Kidney (tissue), 14 donors: Measurements from ENCODE around the gene DUSP15. TPM values are rescaled to one million over a fixed set of nuclear protein-coding genes. Genes with fewer than 3 reads are reported as not detected.
"Not testable (repeated sequence)": the region's sequence is repeated elsewhere in the genome, so short reads cannot be mapped to it uniquely, and the experiment has no call there.

Experiments used
- DNase-seq, 5 donors: peaks; one replicate each; pipeline ENCODE4 v3.0.0-alpha.2; 2013 to 2020
- FAIRE-seq: peaks from 2 replicates; lab custom pipeline; 2012; peaks lifted over from hg19 to GRCh38; lab: Jason Lieb, UNC
- H3K27ac ChIP-seq, 2 donors: one replicate each; pipeline ENCODE4 v1.7.0; 2013; ENCODE audit warnings: low read depth in 2 of 2, low read length in 2 of 2, inconsistent platforms in 1 of 2
- H3K27me3 ChIP-seq: one replicate; pipeline ENCODE4 v1.7.1; 2013; ENCODE audit warnings: low read length, inconsistent platforms; ENCODE audit not compliant: control insufficient read depth, insufficient read depth
- H3K36me3 ChIP-seq, 3 donors: one replicate each; pipeline versions ENCODE4 v1.7.0 to v1.7.1; 2013; ENCODE audit warnings: low read length in 3 of 3, control low read depth in 1 of 3, inconsistent platforms in 1 of 3; ENCODE audit not compliant: insufficient read depth in 3 of 3, control insufficient read depth in 2 of 3
- H3K4me1 ChIP-seq, 3 donors: one replicate each; pipeline versions ENCODE4 v1.7.0 to v1.7.1; 2013; ENCODE audit warnings: low read length in 3 of 3, inconsistent platforms in 1 of 3, low read depth in 1 of 3; ENCODE audit not compliant: control insufficient read depth in 2 of 3, insufficient read depth in 2 of 3
- H3K4me3 ChIP-seq, 3 donors: one replicate each; pipeline versions ENCODE4 v1.7.0 to v1.8.1; 2013; ENCODE audit warnings: low read length in 3 of 3, control low read depth in 1 of 3, inconsistent platforms in 1 of 3
- H3K9ac ChIP-seq, 3 donors: one replicate each; pipeline versions ENCODE4 v1.7.0 to v1.7.1; 2013; ENCODE audit warnings: low read length in 3 of 3, control low read depth in 1 of 3, inconsistent platforms in 1 of 3
- H3K9me3 ChIP-seq, 3 donors: one replicate each; pipeline versions ENCODE4 v1.7.0 to v1.7.1; 2013; ENCODE audit warnings: low read length in 3 of 3, control low read depth in 1 of 3, inconsistent platforms in 1 of 3; ENCODE audit not compliant: control insufficient read depth in 2 of 3, insufficient read depth in 1 of 3
- CTCF ChIP-seq: IDR thresholded peaks from 3 replicates; pipeline ENCODE4 v1.5.1; 2012; ENCODE audit warnings: mild to moderate bottlenecking, moderate library complexity, borderline replicate concordance; ENCODE audit not compliant: insufficient read depth; ENCODE audit errors: extremely low read depth
- intact Hi-C: fragments of 100-400 bp; cut with DNase I; formaldehyde crosslinking; loops from one replicate; pipeline ENCODE4 v1.11.1; 2022
- polyA plus RNA-seq: library from polyadenylated mRNA; stranded (reverse); fragments of 350-450 nt; fragmentation: Illumina TruSeq; extraction: RNeasy Lipid Tissue Mini Kit (QIAGEN cat#74804); gene quantifications from one replicate; pipeline ENCODE4 v1.2.3, GENCODE V29; 2014; ENCODE audit warnings: low read depth, low replicate concordance; ENCODE audit not compliant: insufficient read depth
- total RNA-seq: library from RNA; stranded (reverse); fragmentation: NEBNext Ultra II Directional; extraction: Animal tissue kit (Norgen Biotek cat#: 25700); gene quantifications from one replicate; pipeline ENCODE4 v1.2.1, GENCODE V29; 2021
- donor health status: control.
- donor health status: control.
- donor health status: control.
- donor health status: control.
- donor health status: control.
- donor health status: DM: yes; HTN: yes; CAD: no.
- donor health status: Normal renal cell carcinoma (clear cell type).

DUSP15 gene
- total and polyA plus RNA-seq, 2 donors from 2014 or later, result 13.2 to 143 TPM

DNA sequence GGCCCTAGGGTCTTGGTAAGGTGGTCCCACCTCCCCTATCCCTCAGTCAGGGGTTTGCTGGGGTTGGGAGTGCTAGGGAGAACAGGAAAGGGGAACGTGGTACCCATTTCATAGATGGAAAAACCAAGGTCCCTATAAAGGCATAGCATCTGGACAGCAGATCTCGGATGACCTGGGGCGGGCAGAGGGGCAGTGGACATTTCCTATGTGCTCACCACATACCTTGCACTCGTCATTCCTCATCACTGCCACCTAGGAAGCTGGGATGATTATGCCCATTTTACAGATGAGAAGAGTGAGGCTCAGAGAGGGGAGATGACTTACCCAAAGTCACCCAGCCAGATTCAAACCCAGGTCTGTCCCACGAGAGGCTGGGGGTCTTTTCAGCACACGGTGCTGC, 39.1 kb downstream of the DUSP15 start:
- FAIRE-seq, result no peak
- H3K9ac ChIP-seq, result no peak overlapping the region
- DNase-seq, result no peak
- H3K36me3 ChIP-seq, result no peaks in the 10 kb centered on the region
- intact Hi-C loops, result no loop called here
- no peaks in the 10 kb centered on the region for H3K9me3 ChIP-seq
- peaks cover 0 to 6% (median 4%) of the 10 kb centered on the region in 3 donors for H3K4me1 ChIP-seq
- no peak for TF ChIP-seq CTCF
- H3K4me3 ChIP-seq, result no peak overlapping the region
- no peak overlapping the region for H3K27ac ChIP-seq
- H3K27me3 ChIP-seq, result no peaks in the 10 kb centered on the region

GRCh38 chr20:31830406-31830981, 39.8 kb downstream of the DUSP15 start:
- TF ChIP-seq CTCF, result no peak

GRCh38 chr20:31829731-31830130, 40.6 kb downstream of the DUSP15 start:
- H3K4me3 ChIP-seq, result no peak overlapping the region
- no peak for TF ChIP-seq CTCF
- no peaks in the 10 kb centered on the region for H3K27me3 ChIP-seq
- FAIRE-seq (no peak), DNase-seq (peak in 1 of 5 donors; percentile 23)
- no peaks in the 10 kb centered on the region for H3K9me3 ChIP-seq
- H3K36me3 ChIP-seq, result no peaks in the 10 kb centered on the region
- H3K27ac ChIP-seq, result no peak overlapping the region
- no peaks in the 10 kb centered on the region for H3K4me1 ChIP-seq
- intact Hi-C loops, result loop anchor here (10.0 kb wide), 1 partner anchor 125 kb away; the partner anchor contains the start of gene PDRG1
- H3K9ac ChIP-seq, result no peak overlapping the region

More at GRCh38 chr20:31830406-31830981, 39.8 kb downstream of the DUSP15 start:
- Histone ChIP-seq H3K4me1 (no peaks in the 10 kb centered on the region), H3K4me3 (no peak overlapping the region), H3K9me3 (no peaks in the 10 kb centered on the region), H3K27ac (no peak overlapping the region), H3K36me3 (no peaks in the 10 kb centered on the region), H3K27me3 (no peaks in the 10 kb centered on the region), H3K9ac (no peak overlapping the region)
- FAIRE-seq (no peak), DNase-seq (peak in 1 of 5 donors; percentile 46)
- intact Hi-C loops, result no loop called here

GRCh38 chr20:31828016-31828415, 42.3 kb downstream of the DUSP15 start:
- not testable (repeated sequence) for H3K4me1 ChIP-seq, FAIRE-seq, H3K36me3 ChIP-seq, DNase-seq, H3K9me3 ChIP-seq, H3K27me3 ChIP-seq, H3K4me3 ChIP-seq, H3K9ac ChIP-seq, H3K27ac ChIP-seq
- intact Hi-C loops, result loop anchor here (10.0 kb wide), 1 partner anchor 127 kb away; the partner anchor contains the start of gene PDRG1
